GM12875 (cell line): ENCODE results near the gene HMOX2.
A peak's percentile ranks its signal among the peaks of the same experiment; 100 is the strongest.

Experiments used
- H3K4me3 ChIP-seq: one replicate; pipeline ENCODE4 v1.5.1; 2011; ENCODE audit warnings: low read depth, low read length, control low read depth
- CTCF ChIP-seq: IDR thresholded peaks from 2 replicates; pipeline ENCODE4 v1.5.1; 2011; ENCODE audit warnings: low read depth, mild to moderate bottlenecking, control low read depth, inconsistent platforms, low read length, moderate library complexity, borderline replicate concordance; ENCODE audit not compliant: insufficient read depth

The HMOX2 gene

GRCh38 chr16:4533490-4533889 is 57.3 kb downstream of the HMOX2 start:
- no peak for TF ChIP-seq CTCF
- no peak overlapping the region for H3K4me3 ChIP-seq

GRCh38 chr16:4534151-4534790 is 58.1 kb downstream of the HMOX2 start:
- no peak for TF ChIP-seq CTCF
- H3K4me3 ChIP-seq: no peak overlapping the region

- no peak for TF ChIP-seq CTCF
- H3K4me3 ChIP-seq: no peak overlapping the region
These were observed 59.5 kb downstream of the HMOX2 start for GRCh38 chr16:4535627-4536108.

GRCh38 chr16:4536391-4537106 is 60.4 kb downstream of the HMOX2 start:
- no peak for TF ChIP-seq CTCF
- H3K4me3 ChIP-seq: no peak overlapping the region

- TF ChIP-seq CTCF: no peak
- peak overlapping the region; percentile 90 for H3K4me3 ChIP-seq
These were observed 61.5 kb downstream of the HMOX2 start for GRCh38 chr16:4537376-4538343.

GRCh38 chr16:4538350-4539235 is 62.4 kb downstream of the HMOX2 start, which contains the start of gene CDIP1:
Gene CDIP1 (minus strand): TSS chr16:4538773. CDS start chr16:4514130, 24,643 bp downstream.
- peak within 1 kb of the TSS; percentile 90 for H3K4me3 ChIP-seq

More at GRCh38 chr16:4538350-4539235, 62.4 kb downstream of the HMOX2 start, which contains the start of gene CDIP1:
- no peak for TF ChIP-seq CTCF
